Measurements from ENCODE around the gene ANGEL2.

ANGEL2 gene

DNA sequence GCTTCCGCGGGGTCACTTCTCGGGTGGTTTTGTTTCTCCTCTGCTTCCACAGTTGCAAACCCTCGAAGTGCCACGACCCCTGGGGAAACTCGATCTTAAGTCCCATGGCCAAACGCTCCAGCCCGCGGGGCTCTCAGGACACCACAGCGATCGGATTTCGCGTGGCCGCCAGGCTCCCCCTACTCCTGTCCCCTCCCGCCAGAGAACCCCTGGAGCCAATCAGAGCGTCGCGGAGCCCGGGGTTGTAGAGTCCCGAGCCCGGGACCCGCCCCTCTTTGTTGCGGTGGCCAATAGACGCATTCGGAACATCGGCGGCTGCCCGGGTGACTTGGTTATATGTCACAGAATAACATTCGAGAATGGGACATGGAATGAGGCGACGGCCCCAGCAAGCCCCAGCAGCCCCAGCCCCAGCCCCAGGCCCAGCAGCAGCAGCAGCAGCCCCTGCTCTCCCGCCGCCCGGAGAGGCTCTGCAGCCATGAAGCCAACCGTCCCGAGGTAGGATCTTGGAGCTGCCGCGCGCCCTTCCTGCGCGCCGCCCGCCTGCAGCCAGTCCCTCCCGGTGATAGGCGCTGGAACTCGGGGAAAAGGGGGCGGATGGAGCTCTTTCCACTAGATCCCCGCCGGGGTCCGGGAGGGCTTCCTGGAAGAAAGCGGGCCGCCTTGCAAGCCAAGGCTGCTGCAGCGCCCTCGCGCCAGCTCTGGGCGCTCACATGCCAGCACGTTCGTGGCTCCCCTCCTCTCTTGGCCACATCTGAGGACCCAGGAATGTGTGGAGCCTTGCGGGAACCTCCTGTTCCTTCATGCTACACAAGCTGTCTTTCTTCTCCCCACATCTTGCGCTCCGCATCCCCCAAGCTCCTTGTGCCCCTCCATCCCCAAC, 65.2 kb downstream of the ANGEL2 start, which contains the start of gene VASH2:
Gene VASH2 (plus strand): TSS at position 299 of the 883 bp plus-strand sequence. CDS start 1,002 bp downstream, outside the sequence.
- peak; percentile 78 for DNase-seq

DNA sequence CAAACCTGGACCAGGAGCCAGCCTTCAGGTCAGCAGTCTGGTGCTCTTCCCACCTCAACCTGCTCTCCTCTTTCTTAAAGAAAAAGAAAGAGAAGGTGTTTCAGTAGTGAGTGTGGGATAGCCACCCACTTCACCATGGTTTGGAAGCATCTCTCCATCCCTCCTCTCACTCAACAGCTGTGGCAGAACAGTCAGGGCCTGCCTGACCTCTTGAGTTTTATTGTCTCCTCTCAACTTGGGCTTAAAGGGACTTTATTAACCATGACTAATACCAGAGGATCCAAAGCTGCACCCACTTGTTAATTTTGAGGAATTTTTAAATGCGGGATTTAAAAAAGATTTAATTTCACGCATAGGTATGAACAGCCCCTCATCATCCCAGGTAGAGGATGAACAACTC, 65.9 kb downstream of the ANGEL2 start:
- no peak for DNase-seq

DNA sequence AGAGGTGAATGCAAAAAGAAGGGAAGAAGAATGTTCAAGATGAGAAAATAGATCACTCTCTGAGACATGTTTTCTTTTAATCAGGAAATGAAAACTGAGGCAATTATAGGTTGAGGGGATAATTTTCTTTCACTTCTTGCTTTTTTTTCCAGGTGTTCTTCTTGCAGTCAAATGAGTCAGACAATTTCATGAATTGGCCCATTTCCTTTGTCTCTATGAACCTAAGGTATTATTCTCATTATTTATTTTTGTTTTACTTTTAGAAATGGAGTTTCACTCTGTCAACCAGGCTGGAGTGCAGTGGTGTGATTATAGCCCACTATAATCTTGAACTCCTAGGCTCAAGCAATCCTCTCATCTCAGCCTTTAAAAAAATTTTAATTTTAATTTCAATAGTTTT, 68.8 kb downstream of the ANGEL2 start:
- no peak for DNase-seq

DNA sequence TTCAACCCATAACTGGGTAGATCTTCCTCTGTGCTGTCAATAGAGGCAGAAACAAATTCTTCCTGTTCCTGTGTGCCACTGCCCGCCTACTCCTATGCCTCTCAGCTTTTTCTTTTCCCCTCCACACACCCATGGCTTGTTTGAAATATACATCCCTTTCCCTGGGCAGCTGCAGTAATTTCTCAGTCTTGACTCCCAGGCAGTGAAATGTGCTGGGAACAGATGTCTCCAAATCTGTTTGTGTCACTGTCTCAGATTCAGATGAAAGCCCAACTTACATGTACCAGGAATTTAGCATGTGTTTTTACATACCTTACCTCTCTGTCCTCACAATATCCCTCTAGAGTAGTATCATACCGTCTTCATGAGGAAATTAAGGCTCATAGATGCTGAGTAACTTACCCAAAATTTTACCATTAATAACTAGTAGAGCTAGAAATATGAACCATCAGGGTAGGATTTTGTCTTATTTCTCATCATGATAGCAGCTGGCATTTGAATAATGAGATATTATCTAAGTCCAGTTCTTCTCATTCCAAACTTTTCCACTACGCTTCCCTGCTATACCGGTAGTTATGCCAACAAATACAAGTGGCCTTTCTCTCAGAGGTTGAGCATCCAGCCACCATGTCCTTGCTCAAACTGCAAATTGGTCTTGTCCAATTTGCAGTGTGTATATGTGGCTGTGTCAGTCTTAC, 70.1 kb downstream of the ANGEL2 start:
- DNase-seq: no peak

DNA sequence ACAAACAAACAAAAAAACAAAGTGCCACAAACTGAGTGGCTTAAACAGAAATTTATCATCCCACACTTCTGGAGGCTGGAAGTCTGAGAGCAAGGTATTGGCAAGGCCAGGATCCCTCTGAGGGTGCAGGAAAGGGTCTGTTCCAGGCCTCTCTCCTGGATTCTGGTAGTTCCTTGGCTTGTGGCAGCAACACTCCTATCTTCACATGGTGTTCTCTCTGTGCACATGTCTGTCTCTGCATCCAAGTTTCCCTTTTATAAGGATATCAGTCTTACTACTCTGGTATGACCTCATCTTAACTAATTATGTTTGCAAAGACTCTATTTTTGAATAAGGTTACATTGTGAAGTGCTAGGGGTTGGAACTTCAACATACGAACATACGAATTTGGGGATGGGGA, 70.6 kb downstream of the ANGEL2 start:
- no peak for DNase-seq

DNA sequence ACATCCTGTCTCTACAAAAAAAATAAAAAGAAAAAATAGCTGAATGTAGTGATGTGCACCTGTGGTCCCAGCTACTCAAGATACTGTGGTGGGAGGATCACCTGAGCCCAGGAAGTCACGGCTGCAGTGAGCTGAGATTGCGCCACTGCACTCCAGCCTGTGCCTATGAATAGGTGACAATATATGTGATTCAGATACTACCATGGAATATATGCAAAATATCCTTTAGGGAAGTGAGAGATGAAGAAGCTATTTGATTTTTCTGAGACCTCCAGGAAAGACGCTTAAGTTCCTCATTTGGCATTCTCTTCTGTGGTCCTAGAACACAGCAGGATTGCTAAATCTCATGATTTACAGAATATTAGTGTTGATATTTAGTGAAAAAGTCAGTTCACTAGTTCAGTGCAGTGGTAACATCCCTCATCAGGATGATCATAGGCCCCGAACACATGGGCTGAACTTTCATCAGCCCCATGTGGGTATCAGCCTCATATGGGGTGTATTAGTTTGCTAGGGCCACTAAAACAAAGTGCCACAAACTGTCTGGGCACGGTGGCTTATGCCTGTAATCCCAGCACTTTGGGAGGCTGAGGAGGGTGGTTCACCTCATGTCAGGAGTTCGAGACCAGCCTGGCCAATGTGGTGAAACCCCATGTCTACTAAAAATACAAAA, 71.3 kb downstream of the ANGEL2 start:
- no peak for DNase-seq

DNA sequence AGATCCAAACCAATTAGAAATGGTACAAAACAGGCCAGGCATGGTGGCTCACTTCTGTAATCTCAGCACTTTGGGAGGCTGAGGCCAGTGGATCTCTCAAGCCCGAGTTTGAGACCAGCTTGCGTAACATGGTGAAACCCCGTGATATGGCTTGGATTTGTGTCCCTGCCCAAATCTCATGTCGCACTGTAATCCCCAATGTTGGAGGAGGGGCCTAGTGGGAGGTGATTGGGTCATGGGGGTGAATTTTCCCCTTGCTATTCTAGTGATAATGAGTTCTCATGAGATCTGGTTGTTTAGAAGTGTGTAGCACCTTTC, 72.3 kb downstream of the ANGEL2 start:
- DNase-seq: no peak

DNA sequence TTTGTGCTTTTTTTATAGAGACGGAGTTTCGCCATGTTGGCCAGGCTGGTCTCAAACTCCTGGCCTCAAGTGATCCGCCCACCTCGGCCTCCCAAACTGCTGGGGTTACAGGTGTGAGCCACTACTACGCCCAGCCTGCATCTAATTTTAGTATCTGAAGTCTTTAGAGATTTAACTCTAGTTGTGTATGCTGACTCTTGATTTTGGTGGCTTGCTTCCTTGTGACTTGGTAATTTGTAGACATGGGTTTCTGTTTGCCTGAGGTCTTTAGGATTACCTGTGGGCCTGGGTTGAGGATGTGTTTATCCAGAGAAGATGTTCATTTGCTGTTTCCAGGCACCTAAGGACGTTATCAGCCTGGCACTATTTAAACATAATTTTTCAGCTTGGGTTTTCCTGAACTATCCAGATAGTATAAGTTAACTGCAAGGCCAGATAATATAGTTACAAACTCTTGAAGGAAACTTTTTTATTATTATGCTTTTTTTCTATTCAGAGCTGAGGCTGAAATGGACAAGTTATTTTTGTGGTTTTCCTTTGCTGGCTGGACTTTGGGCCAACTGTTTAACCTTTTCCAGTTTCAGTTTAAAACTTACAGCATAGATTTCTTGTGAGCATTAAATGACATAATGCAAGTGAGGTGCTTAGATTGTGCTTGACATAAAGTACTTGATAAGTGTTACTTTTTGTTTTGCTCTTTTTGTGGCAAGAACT, 72.8 kb downstream of the ANGEL2 start:
- DNase-seq: no peak
